GM12874 (cell line): ENCODE results near the gene BBOX1.

ENCODE experiments used
- TF ChIP-seq, protein P1 (sequence below): IDR thresholded peaks from 2 replicates; pipeline ENCODE4 v1.5.1; 2011; ENCODE audit warnings: low read depth, mild to moderate bottlenecking, control low read depth, low read length, moderate library complexity; ENCODE audit not compliant: insufficient read depth

BBOX1 gene

GRCh38 chr11:27159335-27159679 is 118.7 kb downstream of the BBOX1 start:
- TF ChIP-seq, protein P1, sequence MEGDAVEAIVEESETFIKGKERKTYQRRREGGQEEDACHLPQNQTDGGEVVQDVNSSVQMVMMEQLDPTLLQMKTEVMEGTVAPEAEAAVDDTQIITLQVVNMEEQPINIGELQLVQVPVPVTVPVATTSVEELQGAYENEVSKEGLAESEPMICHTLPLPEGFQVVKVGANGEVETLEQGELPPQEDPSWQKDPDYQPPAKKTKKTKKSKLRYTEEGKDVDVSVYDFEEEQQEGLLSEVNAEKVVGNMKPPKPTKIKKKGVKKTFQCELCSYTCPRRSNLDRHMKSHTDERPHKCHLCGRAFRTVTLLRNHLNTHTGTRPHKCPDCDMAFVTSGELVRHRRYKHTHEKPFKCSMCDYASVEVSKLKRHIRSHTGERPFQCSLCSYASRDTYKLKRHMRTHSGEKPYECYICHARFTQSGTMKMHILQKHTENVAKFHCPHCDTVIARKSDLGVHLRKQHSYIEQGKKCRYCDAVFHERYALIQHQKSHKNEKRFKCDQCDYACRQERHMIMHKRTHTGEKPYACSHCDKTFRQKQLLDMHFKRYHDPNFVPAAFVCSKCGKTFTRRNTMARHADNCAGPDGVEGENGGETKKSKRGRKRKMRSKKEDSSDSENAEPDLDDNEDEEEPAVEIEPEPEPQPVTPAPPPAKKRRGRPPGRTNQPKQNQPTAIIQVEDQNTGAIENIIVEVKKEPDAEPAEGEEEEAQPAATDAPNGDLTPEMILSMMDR = no peak

DNA sequence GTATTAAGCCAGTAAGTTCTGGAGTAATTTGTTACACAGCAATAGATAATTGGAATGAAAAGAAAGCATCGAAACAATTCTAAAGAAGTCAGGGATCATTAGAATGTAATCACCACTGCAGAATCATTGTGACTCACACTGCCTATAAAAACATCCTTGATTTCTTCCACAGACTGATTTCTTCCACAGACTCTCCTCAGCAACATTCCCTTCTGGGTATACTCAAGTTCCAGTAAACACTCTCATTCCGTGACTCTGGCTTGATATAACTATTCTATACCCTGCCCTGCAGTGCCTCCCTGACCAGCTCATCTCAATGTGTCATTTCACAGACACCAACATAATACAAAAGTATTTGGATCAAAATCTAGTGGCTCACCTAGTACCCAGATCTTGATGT is 120.5 kb downstream of the BBOX1 start:
- TF ChIP-seq, protein P1 = no peak

DNA sequence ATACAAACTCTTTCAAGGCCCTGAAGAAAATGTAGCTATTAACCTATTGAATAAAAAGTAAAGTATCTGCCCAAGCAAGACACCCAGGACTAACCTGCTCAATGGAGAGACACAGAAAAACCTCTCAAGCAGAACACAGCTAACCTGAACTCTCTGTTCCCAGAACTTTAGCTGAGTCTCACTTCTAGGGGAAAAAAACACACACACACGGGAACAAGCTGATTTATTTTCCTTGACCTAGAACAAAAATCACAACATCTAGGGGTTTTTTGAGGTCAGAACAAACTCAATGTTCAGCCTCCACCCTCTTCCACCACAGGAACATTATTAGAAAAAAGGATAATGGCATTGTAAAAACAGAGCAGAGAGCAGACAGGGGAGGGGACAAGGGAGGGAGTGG is 121.6 kb downstream of the BBOX1 start:
- TF ChIP-seq, protein P1 = no peak

GRCh38 chr11:27166130-27166529 is 125.5 kb downstream of the BBOX1 start:
- TF ChIP-seq, protein P1 = no peak

- TF ChIP-seq, protein P1 = no peak
Observed at GRCh38 chr11:27171376-27171958, 130.9 kb downstream of the BBOX1 start.

- TF ChIP-seq, protein P1 = no peak
Observed at GRCh38 chr11:27173545-27173944, 132.9 kb downstream of the BBOX1 start.

- TF ChIP-seq, protein P1 = no peak
Observed at GRCh38 chr11:27174021-27174420, 133.4 kb downstream of the BBOX1 start.
